ENCODE data around the gene RNASE1.

Gene RNASE1

DNA sequence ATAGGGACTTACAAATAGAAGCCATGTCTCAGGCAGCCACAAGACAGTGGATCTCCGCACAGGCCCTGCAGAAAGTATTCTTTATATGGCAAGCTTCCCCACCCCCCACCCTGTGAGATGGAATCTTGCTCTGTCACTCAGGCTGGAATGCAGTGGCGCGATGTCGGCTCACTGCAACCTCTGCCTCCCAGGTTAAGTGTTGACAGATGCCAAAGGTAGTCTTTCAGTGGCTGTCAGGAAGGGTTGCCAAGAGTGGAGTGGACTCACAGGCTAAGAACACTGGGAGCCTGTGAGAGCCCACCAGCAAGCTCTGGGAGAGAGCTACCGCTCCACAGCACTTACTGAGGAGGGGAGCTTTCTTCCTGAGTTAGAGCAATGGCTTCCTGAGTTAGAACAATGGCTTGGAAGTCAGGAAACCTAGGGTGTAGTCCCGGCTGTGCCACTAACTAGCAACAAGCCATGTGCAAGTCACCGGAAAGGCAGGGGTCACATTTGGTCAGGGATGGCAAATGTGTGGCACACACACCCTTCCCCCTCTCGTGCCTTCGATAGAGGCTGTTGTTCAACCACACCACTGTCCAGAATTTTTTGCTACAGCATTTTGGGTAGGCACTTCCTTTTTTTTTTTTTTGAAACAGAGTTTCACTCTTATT, 2.6 kb downstream of the RNASE1 start:
- Mint-ChIP-seq H3K4me1 (peaks cover 13% of the 10 kb centered on the region), H3K27me3 (ENCODE audit: low read depth) (no peaks in the 10 kb centered on the region), H3K4me3 (peak overlapping the region in 2 of 3 experiments; percentile 3 to 7), H3K9me3 (no peaks in the 10 kb centered on the region), H3K36me3 (ENCODE audit: low read depth) (no peaks in the 10 kb centered on the region), H3K27ac (peak overlapping the region; percentile 73 to 90 (median 88))
- TF ChIP-seq, protein P1, sequence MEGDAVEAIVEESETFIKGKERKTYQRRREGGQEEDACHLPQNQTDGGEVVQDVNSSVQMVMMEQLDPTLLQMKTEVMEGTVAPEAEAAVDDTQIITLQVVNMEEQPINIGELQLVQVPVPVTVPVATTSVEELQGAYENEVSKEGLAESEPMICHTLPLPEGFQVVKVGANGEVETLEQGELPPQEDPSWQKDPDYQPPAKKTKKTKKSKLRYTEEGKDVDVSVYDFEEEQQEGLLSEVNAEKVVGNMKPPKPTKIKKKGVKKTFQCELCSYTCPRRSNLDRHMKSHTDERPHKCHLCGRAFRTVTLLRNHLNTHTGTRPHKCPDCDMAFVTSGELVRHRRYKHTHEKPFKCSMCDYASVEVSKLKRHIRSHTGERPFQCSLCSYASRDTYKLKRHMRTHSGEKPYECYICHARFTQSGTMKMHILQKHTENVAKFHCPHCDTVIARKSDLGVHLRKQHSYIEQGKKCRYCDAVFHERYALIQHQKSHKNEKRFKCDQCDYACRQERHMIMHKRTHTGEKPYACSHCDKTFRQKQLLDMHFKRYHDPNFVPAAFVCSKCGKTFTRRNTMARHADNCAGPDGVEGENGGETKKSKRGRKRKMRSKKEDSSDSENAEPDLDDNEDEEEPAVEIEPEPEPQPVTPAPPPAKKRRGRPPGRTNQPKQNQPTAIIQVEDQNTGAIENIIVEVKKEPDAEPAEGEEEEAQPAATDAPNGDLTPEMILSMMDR (IDR thresholded peaks at IDR 0.05; ENCODE audit: unreplicated experiment in 3 of 3) = no peak

DNA sequence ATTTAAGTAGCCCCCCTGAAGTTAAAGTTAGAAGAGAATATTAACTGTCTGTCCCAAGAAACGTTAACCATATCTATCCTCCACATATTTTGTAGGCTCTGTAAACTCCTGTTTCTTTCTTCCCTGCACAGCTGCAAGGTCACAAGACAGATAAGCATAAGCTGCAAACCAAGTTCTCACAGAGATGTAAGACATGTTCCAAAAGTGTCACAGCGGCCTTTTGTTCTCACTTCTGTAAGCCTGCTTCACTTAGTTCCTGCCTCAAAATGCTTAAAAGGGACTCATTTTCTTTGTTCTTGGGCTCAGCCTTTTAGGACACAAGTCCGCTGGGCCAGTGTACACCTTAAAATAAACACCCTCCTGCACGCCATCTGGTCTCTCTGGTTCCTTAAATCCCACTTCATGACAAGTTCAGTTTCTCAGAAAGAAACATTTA, 3.2 kb downstream of the RNASE1 start:
- Mint-ChIP-seq H3K4me3 (peak overlapping the region in 2 of 3 experiments; percentile 3 to 7), H3K27ac (peak overlapping the region; percentile 73 to 90 (median 88)), H3K27me3 (ENCODE audit: low read depth) (no peaks in the 10 kb centered on the region), H3K9me3 (no peaks in the 10 kb centered on the region), H3K36me3 (ENCODE audit: low read depth) (no peaks in the 10 kb centered on the region), H3K4me1 (peaks cover 13% of the 10 kb centered on the region)
- TF ChIP-seq, protein P1 (IDR thresholded peaks at IDR 0.05; ENCODE audit: unreplicated experiment in 3 of 3) = no peak

DNA sequence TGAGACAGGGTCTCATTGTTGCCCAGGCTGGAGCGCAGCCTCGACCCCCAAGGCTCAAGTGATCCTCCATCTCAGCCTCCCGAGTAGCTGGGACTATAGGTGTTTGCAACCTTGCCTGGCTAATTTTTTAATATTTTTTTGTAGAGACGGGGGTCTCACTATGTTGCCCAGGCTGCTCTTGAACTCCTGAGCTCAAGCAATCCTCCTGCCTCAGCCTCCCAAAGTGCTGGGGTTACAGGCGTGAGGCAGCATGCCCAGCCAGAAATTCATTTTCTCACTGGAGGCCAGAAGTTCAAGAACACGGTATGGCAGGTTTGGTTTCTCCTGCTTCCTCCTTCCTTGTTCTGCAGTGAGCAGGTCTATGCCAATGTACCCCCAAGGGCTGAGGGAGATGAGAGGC, 3.7 kb downstream of the RNASE1 start:
- TF ChIP-seq, protein P1 (IDR thresholded peaks at IDR 0.05; ENCODE audit: unreplicated experiment in 3 of 3) = no peak
- peaks cover 13% of the 10 kb centered on the region for H3K4me1 Mint-ChIP-seq
- H3K9me3 Mint-ChIP-seq = no peaks in the 10 kb centered on the region
- peak overlapping the region; percentile 73 to 90 (median 88) for H3K27ac Mint-ChIP-seq
- no peaks in the 10 kb centered on the region for H3K27me3 Mint-ChIP-seq (ENCODE audit: low read depth)
- no peak overlapping the region for H3K4me3 Mint-ChIP-seq
- H3K36me3 Mint-ChIP-seq (ENCODE audit: low read depth) = no peaks in the 10 kb centered on the region

DNA sequence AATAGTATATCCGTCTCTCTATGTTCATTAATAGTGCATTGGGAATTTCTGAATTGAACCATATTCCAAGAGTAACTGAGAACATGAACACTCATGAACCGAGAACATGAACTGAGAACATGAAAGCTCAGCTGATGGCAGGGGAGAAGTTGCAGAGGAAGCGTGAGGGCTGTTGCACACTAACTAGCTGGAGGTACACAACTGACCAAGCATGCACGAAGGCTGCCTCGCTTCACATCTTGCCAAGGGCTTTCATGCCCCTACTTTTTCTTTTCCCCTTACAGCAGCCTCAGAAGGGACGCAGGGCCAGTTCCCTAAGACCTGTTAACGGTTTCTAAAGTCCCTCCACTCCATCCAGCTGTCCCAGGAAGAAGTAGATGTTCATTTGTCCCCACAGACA, 4.3 kb downstream of the RNASE1 start:
- Mint-ChIP-seq H3K9me3 (no peaks in the 10 kb centered on the region), H3K4me1 (peaks cover 13% of the 10 kb centered on the region), H3K27ac (no peak overlapping the region), H3K27me3 (ENCODE audit: low read depth) (no peaks in the 10 kb centered on the region), H3K4me3 (no peak overlapping the region), H3K36me3 (ENCODE audit: low read depth) (no peaks in the 10 kb centered on the region)
- TF ChIP-seq, protein P1 (IDR thresholded peaks at IDR 0.05; ENCODE audit: unreplicated experiment in 3 of 3) = no peak

DNA sequence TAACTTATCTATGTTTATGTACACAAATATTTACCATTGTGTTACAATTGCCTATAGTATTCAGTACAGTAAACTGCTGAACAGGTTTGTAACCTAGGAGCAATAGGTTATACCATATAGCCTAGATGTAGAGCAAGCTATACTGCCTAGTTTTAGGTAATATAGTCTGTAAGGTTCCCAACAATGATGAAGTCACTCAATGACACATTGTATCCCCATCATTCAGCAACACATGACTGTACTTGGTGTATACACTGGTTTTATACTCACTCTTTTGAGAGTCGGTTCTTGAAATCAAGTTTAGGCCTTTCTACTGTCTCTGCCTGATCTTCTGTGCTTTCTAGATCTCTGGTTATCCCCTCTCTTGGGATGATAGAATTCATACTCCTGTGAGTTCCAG, 5.5 kb downstream of the RNASE1 start:
- no peaks in the 10 kb centered on the region for H3K27me3 Mint-ChIP-seq (ENCODE audit: low read depth)
- no peak overlapping the region for H3K4me3 Mint-ChIP-seq
- H3K4me1 Mint-ChIP-seq = peaks cover 13% of the 10 kb centered on the region

More for the DNA sequence above, 5.5 kb downstream of the RNASE1 start:
- TF ChIP-seq, protein P1 (IDR thresholded peaks at IDR 0.05; ENCODE audit: unreplicated experiment in 3 of 3) = no peak
- H3K27ac Mint-ChIP-seq = no peak overlapping the region
- H3K36me3 Mint-ChIP-seq (ENCODE audit: low read depth) = no peaks in the 10 kb centered on the region
- H3K9me3 Mint-ChIP-seq = no peaks in the 10 kb centered on the region

All from nephron (organoid).